GM18870 (cell line): ENCODE measurements around the gene ZNF611.
A peak's percentile ranks its signal among the peaks of the same experiment; 100 is the strongest.
"Not testable (repeated sequence)": the region's sequence is repeated elsewhere in the genome, so short reads cannot be mapped to it uniquely, and the experiment has no call there.

ENCODE experiments used
- ATAC-seq: cut with Tn5 transposase; IDR thresholded peaks from one replicate; pipeline ENCODE4 v1.9.1; 2021; ENCODE audit warnings: moderate library complexity; ENCODE audit not compliant: unreplicated experiment

ZNF611 gene

DNA sequence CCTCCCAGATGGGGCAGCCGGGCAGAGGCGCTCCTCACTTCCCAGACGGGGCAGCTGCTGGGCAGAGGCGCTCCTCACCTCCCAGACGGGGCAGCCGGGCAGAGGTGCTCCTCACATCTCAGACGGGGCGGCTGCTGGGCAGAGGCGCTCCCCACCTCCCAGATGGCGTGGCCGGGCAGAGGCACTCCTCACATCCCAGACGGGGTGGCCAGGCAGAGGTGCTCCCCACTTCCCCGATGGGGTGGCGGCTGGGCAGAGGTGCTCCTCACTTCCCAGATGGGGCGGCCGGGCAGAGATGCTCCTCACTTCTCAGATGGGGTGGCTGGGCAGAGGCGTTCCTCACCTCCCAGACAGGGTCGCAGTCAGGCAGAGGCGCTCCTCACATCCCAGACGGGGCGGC is 14.3 kb downstream of the ZNF611 start:
- ATAC-seq: not testable (repeated sequence)

DNA sequence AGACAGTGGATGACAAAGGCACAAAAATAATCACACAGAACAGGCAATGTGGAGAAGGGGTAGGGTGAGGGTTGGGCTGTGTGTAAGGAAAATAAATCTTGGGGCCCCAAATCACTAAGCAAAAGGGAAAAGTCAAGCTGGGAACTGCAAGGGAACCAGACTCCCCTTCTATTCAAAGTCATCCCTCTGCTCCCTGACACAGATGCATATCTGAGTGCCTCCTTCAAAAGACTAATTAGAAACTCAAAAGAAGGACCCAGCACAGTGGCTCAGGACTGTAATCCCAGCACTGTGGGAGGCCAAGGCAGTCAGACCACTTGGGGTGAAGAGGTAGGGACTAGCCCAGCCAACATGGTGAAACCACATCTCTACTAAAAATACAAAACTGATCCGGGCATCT is 18.3 kb downstream of the ZNF611 start:
- ATAC-seq: no peak

DNA sequence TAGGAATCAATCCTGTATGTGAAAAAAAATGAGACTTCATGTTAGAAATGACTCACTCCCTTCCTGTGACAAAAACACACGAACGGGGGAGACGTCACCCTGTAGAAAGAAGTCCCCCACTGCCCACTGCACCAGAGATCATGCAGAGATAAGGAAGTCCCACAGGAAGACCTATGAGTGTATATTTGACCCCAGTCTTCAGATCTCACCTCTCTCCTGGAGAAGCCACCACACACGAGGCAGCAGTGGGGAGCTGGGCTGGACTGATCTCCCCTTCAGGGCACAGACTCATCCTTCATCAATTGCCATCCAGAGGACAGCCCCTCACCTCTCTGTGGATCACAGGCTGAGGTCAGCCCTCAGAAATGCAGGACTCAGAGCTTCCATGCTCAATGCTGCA is 18.9 kb downstream of the ZNF611 start:
- ATAC-seq: not testable (repeated sequence)

DNA sequence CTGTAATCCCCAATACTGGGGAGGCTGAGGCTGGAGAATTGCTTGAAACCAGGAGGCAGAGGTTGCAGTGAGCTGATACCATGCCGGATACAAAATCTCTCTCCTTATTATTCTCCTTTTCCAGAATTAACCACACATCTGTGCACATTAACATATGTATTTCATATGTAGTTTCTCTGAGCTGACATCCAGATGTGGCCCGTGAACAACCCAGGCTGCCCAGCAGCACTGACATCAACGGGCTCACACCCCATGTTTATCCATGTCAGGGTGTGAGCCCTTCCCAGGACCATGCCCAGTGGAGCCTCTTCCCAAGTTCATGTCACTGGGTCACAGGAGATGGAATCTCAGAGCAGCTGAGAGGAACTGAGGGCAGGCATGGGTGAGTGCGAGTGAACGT is 19.5 kb downstream of the ZNF611 start:
- ATAC-seq: not testable (repeated sequence)

DNA sequence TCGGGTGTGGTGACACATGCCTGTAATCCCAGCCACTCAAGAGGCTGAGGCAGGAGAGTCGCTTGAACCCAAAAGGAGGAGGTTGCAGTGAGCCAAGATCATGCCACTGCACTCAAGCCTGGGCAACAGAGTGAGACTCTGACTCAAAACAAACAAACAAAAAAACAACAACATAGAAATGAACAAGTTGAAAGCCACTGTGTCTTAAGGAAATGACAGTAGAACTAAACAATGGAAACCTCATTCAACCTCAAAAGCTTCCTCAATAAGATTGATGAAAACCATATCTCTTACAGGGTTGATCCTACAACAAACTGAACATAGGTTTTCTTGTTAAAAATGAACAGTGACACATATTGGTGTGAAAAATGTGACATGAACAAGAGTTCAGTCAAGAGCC is 21.8 kb downstream of the ZNF611 start:
- not testable (repeated sequence) for ATAC-seq

DNA sequence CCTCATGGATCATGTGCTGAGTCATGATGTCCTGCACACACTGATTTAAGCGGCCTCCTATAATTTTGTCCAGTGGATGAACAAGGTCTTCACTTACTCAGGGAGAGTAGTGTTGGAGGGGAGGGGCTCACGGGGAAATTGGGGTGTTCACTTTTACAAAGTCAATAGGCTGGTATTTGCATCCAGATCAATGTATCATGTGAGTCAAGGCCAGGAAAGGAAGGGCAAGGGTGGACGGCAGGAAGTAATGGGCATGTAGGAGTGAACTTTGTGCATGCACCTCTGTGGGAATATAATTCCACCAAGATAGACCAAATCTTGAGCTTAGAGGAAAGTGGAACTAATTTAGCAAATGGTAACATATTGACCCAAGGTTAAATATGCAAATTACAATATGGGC is 23.2 kb downstream of the ZNF611 start:
- not testable (repeated sequence) for ATAC-seq

DNA sequence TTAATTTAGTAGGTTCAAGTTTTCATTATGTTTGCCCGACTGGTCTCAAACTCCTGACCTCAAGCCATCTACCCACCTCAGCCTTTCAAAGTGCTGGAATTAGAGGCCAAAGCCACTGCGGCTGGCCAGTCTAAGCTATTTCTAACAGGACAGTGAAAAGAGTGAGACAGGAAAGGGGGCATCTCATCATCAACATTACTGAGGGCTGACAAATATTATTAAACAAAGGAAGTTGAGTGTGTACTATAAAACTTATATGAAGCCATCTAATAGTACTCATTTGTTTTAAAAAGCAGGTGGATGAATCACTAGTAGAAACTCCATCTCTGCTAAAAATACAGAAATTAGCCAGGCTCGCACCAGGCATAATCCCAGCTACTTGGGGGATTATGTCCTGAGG is 24.3 kb downstream of the ZNF611 start:
- no peak for ATAC-seq

DNA sequence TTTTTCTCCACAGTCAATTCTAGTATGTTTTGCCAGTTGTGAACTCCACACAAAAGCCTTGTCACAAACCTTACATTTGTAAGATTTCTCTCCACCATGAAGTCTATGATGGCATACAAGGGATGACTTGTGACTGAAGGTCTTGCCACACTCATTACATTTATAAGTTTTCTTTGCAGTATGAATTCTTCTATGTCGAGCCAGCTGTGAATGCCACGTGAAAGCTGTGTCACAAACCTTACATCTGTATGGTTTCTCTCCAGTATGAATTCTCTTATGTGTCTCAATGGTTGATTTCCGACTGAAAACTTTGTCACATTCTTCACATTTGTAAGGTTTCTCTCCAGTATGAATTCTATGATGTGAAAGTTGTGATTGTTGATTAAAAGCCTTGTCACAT is 29.2 kb downstream of the ZNF611 start:
- not testable (repeated sequence) for ATAC-seq

DNA sequence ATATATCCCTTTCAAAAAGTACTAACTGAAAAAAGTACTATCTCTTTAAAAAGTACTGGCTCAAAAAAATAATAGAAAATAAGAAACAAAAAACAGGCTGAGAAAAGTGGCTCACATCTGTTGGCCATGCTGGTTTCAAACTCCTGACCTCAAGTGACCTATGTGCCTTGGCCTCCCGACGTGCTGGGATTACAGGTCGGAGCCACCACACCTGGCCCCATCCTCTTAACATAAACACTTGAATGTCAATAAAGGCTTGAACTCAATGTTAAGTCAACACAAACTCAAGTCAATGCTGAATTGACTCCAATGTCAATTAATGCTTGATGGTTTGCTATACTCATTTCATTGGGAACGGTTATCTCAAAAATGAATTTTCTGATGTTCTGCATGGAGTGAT is 30.9 kb downstream of the ZNF611 start:
- no peak for ATAC-seq

DNA sequence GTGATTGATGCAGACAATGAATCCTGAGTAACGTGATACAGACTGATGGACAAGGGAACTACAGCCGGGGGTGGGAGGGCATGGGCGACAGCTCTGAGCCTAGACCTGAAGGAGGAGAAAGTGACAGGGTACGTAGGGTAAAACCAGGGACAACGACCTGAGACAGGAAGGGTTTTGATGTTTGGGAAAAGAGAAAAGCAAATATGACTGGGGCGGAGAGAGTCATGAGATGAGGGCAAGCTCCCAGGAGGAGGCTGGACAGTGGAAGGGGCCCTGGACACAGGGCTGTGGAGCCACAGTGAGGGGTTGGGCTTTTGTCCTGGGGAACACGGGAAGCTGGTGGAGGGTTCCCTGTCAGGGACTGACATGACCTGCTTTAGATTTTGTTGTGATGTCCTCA is 34.2 kb downstream of the ZNF611 start:
- ATAC-seq: no peak

DNA sequence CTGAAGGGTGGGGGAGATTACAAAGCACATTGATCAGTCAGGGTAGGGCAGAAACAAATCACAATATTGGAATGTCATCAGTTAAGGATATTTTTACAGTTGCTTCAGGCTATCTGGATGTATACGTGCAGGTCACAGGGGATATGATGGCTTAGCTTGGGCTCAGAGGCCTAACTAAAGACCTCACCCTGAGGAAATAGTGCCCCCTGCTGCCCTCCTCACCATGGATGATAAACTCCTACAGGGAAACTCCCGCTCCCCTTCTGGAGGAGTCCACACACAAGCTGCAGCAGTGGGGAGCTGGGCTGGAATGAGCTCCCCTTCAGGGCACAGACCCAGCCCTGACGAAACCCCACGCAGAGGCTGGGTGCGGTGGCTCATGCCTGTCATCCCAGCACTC is 35.3 kb downstream of the ZNF611 start:
- ATAC-seq: not testable (repeated sequence)

DNA sequence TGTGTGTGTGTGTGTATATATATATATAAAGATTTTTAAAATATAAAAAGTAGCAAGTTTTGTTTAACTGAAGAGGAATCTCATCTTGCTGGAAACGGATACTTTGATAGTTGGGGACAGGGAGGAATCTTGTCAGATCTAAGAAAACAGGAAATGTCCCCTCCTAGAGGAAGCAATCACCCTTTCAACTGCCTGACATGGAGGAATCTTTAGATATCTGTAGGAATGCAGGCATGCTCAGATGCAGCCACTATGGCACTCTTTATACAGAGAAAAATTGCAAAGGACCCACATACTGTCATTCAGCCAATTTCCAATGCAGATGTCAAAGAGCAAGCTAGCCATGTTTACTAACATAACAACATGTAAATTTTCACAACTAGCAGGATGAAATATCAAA is 38.8 kb downstream of the ZNF611 start:
- no peak for ATAC-seq

DNA sequence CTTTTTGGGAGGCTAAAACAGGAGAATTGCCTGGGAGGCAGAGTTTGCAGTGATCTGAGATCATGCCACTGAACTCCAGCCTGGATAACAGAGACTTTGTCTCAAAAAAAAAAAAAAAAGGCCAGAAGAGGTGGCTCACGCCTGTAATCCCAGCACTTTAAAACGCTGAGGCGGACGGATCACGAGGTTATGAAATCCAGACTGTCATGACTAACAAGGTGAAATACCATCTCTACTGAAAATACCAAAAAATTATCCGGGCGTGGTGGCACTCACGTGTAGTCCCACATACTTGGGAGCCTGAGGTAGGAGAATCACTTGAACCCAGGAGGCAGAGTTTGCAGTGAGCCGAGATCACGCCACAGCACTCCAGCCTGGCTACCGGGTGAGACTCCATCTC is 39.9 kb downstream of the ZNF611 start:
- ATAC-seq: no peak

DNA sequence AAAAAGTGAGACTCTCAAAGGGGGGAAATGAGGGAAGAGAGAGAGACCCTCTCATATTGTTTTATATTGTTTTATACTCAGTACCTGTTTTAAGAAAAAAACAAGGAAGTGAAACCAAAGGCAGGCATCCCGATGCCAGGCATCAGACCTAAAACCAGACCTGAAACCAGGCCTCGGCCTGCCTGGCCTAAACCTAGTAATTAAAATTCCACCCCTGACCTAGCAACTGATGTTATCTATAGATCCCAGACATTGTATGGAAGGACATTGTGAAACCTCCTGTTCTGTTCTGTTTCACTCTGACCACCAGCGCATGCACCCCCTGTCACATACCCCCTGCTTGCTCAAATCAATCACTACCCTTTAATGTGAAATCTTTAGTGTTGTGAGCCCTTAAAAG is 40.6 kb downstream of the ZNF611 start:
- not testable (repeated sequence) for ATAC-seq

DNA sequence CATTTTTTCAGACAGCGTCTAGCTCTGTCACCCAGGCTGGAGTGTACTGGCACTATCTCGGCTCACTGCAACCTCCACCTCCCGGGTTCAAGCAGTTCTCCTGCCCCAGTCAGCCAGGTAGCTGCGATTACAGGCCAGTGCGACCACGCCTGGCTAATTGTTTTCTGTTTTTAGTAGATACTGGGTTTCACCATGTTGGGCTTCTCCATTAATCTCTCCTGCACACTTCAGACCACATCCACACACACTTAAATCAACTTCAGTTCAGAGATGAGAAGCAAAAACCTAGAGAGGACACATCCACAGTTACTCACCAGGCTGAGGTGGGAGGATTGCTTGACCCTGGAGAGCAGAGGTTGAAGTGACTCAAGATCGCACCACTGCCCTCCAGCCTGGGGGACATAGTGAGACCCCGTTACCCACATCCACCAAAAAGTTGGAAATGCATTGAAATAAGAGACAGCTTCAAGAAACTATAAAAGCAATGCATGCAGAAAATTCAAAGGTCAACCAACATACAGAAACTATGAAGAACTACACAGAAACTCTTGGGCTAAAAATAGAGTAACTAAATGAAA is 42.3 kb downstream of the ZNF611 start:
- no peak for ATAC-seq

DNA sequence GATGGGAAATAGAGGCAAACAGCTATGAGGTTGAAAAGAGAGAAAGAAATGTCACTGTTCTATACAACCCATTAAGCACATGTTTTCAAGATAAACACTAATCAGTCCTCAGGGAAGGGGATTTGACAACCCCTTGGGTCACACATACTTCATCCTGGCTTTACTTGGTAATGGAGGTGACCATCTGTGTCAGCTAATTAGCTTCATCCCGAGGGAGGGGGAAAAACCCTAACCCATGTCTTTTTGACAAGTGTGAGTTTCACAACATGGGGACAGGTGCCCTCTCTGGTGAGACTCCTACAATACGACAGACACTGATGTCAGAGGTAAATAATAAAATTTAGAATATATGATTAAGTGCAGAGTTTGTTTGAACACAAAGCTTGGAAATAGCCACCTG is 43.1 kb downstream of the ZNF611 start:
- ATAC-seq: no peak

DNA sequence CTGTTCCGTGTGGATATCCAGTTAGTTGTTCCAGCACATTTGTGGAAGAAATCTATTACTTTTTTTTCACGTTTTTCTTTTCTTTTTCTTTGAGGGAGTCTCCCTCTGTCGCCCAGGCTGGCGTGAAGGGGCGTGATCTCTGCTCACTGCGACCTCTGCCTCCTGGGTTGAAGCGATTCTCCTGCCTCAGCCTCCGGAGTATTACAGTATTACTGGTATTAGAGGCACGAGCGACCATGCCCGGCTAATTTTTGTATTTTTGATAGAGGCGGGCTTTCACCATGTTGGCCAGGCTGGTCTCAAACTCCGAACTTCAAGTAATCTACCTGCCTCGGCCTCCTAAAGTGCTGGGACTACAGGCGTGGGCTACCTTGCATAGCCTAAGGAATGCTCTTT is 43.6 kb downstream of the ZNF611 start:
- ATAC-seq: no peak

DNA sequence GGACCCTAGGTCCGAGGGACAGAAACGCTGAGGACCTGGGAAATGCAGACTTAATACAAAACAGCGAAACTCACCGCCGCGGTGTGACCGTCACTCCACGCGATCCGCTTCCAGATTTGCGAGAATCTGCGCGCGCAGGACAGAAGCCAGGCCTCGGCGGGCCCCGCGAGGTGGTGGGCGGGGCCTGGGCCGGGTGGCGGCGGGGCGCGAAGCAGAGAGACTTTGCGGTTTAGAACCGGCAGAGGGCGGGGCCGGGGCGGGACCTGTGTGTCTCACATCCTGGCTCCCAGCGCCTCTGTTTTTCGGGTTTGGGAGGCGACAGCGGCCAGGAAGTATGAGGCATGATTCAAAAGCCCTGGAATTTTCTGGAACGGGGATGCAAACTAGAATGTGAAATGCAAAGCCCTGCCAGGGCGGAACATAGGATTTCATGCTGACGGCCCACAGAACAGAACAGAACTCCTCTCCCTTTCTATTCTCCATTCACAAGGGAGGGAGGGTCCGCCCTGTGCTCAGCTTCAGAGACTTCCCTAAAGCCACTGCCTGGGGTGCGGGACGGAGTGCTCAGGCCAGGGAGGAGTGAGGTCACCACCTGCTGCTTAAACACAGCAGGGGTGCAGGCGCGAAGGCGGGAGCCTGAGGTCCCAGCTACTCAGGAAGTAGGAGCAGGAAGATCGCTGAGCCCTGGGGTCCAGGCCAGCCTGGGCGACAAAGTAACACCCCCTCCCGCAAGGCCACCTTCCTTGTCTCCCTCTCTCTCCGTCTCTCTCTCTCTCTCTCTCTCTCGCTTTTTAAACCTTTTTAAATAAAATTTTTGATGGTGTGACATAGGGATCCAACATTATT is 44.3 kb downstream of the ZNF611 start:
- peak; percentile 73 for ATAC-seq

DNA sequence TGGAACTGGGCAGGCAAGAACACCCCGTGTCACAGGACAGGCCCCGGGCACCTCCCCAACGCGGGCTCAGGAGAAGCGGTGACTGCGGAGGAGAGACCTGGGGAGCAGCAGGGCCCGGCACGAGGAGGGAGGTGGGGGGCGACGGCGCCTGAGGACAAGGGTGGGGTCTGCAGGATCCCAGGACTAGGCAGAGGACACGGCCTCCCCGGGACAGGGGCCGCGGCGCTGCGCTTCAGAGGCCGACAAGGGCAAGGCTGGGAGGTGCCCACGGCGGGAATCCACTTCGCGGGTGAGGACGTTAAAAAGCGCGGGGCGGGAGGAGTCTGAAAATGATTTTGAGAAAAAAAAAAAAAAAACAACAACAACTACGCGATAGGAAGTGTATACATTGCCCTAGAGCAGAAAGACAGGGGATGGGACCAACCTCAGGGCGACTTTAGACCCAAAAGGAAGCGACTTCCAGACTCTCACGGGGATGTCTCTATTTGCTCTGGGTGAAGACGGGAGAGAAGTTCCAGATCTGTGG is 44.9 kb downstream of the ZNF611 start:
- peak; percentile 51 for ATAC-seq

DNA sequence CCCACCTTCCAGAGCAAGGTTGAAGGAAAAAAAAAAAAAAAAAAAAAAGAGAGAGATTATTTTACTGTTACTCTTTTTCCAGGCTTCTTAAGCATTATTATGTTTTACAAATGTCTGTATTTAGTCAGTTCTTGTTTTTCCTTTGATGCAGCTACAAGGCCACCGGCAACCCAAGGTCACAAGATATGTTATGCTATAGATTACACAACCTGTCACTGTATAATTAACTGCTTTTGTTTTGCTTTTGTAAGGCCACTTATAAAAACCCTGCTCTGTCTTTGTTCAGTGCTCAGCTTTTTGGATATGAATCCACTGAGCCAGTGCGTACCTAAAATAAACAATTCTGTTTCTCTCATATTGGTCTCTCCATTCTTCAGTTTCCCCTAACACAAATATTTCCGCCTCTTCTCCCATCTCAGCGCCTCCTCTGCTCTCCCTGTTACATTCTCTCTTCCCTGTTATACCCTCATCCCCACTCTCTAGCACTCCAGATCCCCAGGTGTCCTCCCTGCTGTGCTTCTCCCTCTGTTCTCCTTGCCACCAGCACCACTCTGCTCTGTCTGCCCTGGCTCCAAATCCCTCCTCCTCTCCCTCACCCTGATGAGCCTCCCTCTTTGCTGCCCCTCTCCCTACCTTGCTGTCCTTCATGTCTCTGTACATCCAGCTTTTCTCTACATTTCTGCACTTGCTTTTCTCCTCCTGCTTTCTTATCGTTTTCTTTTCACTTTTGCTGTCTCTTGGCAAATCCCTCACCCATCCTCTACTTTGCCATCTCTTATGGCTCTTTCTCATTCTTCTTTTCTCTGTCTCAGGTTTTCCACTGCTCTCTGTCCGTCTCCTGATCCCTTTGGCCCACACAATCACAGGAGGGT is 45.7 kb downstream of the ZNF611 start:
- ATAC-seq: not testable (repeated sequence)

DNA sequence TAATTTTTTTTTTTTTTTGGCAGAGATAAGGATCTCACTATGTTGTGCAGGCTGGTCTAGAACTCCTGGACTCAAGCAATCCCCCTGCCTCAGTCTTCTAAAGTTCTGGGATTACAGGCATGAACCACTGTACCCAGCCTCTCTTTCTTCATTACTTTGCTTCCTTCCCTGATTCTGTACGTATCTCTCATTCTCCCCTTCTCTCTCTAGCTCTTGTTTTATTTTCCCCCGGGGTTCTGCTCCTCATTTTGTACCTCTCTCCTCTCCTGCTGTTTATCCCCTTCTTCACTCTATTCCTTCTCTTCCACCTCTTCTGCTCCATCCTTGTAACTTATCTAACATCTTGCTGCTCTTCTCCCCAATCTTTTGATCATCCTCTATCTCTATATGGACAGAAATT is 46.5 kb downstream of the ZNF611 start:
- no peak for ATAC-seq
